Measurements from ENCODE around the gene RUNX2. TPM values are rescaled to one million over a fixed set of nuclear protein-coding genes. Genes with fewer than 3 reads are reported as not detected.

RUNX2 gene
- total and polyA plus RNA-seq, 3 donors from 2014 or later = 2.9 to 6.0 (median 4.3) TPM

- Histone ChIP-seq H3K9me3 (no peaks in the 10 kb centered on the region), H3K4me1 (no peaks in the 10 kb centered on the region), H3K27ac (no peak overlapping the region), H3K36me3 (ENCODE audit: low read depth, missing control alignments) (no peaks in the 10 kb centered on the region), H3K27me3 (no peaks in the 10 kb centered on the region), H3K4me3 (no peak overlapping the region)
- WGBS, 2 donors = 92 to 93% methylated on average over 4 of the region's 4 CpGs
- intact Hi-C loops (cut with DNase I; ENCODE audit: low total_unique reads) = no loop called here
- DNase-seq = no peak
- no peak for TF ChIP-seq CTCF (IDR thresholded peaks at IDR 0.05)
- TF ChIP-seq POLR2A (IDR thresholded peaks at IDR 0.05) = no peak
Observed at GRCh38 chr6:45469663-45470062, 141.5 kb downstream of the RUNX2 start.

GRCh38 chr6:45470131-45470738 lies 142.1 kb downstream of the RUNX2 start:
- intact Hi-C loops (cut with DNase I; ENCODE audit: low total_unique reads) = no loop called here
- DNase-seq = no peak
- Histone ChIP-seq H3K27ac (no peak overlapping the region), H3K36me3 (ENCODE audit: low read depth, missing control alignments) (no peaks in the 10 kb centered on the region), H3K4me3 (no peak overlapping the region), H3K4me1 (no peaks in the 10 kb centered on the region), H3K27me3 (no peaks in the 10 kb centered on the region), H3K9me3 (no peaks in the 10 kb centered on the region)
- 92 to 94% methylated on average over 4 of the region's 4 CpGs for whole genome bisulfite sequencing, 2 donors
- no peak for TF ChIP-seq POLR2A (IDR thresholded peaks at IDR 0.05)
- TF ChIP-seq CTCF (IDR thresholded peaks at IDR 0.05) = no peak

GRCh38 chr6:45472382-45472781 lies 144.3 kb downstream of the RUNX2 start:
- no peak overlapping the region for H3K27ac ChIP-seq
- H3K27me3 ChIP-seq = no peaks in the 10 kb centered on the region
- DNase-seq = no peak
- no peak for TF ChIP-seq CTCF (IDR thresholded peaks at IDR 0.05)
- TF ChIP-seq POLR2A (IDR thresholded peaks at IDR 0.05) = no peak
- 53 to 57% methylated on average over 7 of the region's 7 CpGs for WGBS, 2 donors
- intact Hi-C loops (cut with DNase I; ENCODE audit: low total_unique reads) = no loop called here
- no peaks in the 10 kb centered on the region for H3K36me3 ChIP-seq (ENCODE audit: low read depth, missing control alignments)
- no peaks in the 10 kb centered on the region for H3K9me3 ChIP-seq
- no peak overlapping the region for H3K4me3 ChIP-seq
- H3K4me1 ChIP-seq = no peaks in the 10 kb centered on the region

- TF ChIP-seq POLR2A (IDR thresholded peaks at IDR 0.05) = no peak
- no peak for TF ChIP-seq CTCF (IDR thresholded peaks at IDR 0.05)
- H3K27me3 ChIP-seq = no peaks in the 10 kb centered on the region
- no peaks in the 10 kb centered on the region for H3K9me3 ChIP-seq
- no peaks in the 10 kb centered on the region for H3K4me1 ChIP-seq
- no peak overlapping the region for H3K27ac ChIP-seq
- H3K4me3 ChIP-seq = no peak overlapping the region
- no peak for DNase-seq
- 89 to 91% methylated on average over 13 of the region's 13 CpGs for WGBS, 2 donors
- H3K36me3 ChIP-seq (ENCODE audit: low read depth, missing control alignments) = no peaks in the 10 kb centered on the region
- intact Hi-C loops (cut with DNase I; ENCODE audit: low total_unique reads) = no loop called here
Observed at GRCh38 chr6:45473121-45473993, 145.2 kb downstream of the RUNX2 start.

All from testis (tissue), 3 donors.